Activated CD4-positive, alpha-beta T cell treated with anti-CD3 and anti-CD28 coated beads, Interleukin-2, amount 50 U/mL, for 16 hours (primary cell): ENCODE results near the gene EEF1E1.
"Not testable (repeated sequence)": the region's sequence is repeated elsewhere in the genome, so short reads cannot be mapped to it uniquely, and the experiment has no call there.

ENCODE experiments used
- DNase-seq: peaks from one replicate; pipeline ENCODE4 v3.0.0-alpha.2; 2020

Gene EEF1E1

DNA sequence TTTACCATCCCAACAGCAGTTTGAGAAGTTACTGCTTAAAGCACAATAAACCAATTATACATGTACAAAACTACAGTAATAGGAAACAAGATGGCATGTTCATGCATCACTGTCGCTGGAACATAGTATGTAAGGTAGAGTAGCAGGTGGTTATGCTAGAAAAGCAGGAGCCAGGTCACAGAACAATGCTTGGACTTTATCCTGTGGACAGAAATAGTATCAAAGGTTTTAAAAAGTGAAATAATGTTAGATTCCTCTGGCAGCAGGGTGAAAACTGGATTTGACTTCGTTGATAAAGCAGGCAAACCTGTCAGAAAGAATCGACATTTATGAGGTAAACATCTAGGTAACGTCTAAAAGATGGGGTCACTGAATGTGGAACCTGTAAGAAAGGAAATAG lies 40.6 kb downstream of the EEF1E1 start:
- DNase-seq: no peak

DNA sequence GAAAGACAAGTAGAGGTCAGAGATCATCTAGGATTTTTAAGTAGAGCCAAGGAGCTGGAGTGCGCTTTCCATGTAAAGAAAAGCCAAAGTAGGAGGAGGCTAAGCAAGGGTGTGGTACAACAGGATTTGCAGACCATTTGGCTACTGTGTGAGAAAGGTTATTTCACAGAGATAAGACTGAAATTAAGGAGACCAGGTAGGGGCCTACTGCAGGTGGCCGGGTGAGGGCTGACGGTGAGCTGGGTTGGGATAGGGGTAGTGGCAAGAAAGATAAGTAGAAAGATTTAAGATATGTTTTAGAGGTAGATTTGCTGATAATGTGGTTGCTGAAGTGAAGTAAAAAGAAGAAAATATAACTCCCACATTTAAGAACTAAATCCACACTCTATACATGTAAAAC lies 42.0 kb downstream of the EEF1E1 start:
- no peak for DNase-seq

DNA sequence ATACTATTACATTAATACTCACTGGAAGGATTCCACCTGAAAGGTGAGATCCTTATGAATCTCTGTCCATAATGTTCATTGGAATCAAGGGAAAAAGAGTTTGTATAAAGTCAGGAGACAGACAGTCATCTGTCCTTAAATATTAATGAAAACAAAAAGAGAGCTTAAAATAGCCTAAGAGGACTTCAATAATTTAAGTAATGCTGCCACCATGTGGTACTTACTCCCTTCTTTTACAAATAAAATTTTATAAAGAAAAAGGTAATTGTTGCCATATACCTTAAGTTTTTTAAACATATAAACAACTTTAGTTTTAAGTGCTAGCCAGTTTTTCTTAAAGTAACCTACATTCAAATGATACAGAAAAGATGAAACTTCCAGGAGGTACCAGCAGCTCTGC lies 43.2 kb downstream of the EEF1E1 start:
- no peak for DNase-seq

DNA sequence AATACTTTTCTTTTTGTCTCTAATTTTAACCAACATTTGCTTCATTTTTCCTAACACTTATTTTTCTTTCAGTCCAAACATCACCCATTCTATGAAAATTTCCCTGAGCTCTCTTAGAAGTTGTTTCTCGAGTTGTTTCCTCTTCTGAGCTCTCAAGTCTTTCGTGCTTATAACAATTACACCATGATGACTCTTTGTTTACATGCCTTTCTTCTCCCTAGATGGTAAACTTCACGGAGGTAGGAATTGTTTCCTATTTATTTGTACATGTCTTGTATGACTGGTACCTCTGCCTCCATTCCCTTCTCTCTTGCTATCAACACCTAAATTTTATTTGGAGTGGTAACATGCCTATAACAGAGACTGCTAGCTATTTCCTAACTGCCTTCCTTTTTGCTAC lies 44.6 kb downstream of the EEF1E1 start:
- DNase-seq: no peak

DNA sequence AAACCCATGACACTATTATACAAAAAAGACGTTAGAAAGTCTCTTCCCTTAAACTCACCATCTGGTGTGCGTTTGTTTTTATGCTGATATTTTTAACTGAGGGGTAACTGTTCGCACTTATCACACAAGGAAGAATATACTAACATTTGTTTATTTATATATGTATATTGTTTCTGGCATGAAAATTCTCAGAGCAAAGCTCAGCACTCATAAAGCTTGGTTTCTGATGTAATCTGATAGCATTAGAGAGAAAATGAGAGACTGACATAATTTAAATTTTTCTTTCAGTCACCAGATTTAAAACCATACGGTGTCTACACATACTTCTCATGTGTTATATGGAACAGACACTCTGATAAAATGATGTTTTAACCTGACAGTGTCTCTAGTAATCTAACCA lies 45.1 kb downstream of the EEF1E1 start:
- no peak for DNase-seq

DNA sequence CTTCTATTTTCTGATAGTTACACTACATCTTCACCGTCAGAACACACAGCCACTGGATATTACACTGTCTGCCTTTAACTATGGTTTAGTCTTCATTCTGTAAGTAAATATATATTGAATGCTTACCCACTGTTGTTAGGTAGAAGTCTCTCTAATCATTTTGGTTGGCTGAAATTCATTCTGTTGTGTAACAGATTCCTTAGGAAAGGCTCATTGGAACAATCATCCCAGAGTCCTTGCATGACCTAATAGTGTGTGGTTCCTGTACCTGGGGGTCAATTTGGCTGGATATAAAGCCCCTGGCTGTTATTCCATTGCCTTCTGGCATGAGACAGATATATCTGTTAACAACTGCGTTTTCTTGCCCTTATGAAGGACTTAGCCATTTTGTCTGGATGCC lies 48.1 kb downstream of the EEF1E1 start:
- DNase-seq: no peak

DNA sequence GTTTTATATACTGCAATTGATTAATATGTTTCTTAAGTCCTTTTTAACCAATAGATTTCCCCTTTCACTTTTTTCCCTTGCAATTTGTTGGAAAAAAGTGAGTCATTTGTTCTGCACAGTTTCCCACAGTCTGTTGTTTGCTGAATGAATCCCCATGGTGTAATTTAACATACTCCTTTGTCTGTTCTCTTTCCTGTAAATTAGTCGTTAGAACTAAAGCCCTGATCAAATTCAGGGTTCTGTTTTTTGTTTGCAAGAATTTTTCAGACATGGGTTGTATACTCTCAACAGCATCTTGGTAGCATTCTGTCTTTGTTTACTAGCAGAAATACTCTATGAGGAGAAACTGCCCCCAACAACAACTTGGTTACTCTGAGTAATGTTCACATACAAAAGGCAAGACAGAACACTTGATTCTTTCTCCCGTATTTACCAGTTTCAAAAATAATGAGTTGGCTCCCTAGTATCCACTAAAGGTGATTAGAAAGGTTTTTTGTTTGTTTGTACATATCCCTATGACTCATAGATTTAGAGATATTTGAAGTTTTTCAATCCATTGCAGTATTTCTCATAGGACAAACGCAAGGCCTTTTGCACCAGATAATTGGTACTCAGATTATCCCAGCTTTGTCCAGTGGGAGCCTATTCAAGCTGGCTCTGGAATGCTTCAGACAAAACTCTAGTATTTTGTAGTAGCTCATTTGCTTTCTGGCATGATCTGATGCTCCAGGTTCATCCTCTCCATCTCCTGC lies 54.6 kb downstream of the EEF1E1 start:
- DNase-seq: no peak

DNA sequence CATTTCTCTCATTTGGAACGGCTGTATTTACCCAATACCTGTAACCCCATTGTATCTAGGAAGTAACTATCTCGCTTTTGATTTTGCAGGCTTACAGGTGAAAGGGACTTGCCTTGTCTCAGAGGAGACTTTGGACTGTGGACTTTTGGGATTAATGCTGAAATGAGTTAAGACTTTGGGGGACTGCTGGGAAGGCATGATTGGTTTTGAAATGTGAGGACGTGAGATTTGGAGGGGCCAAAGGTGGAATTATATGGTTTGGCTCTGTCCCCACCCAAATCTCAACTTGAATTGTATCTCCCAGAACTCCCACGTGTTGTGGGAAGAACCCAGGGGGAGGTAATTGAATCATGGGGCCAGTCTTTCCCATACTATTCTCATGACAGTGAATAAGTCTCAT lies 56.6 kb downstream of the EEF1E1 start:
- not testable (repeated sequence) for DNase-seq

DNA sequence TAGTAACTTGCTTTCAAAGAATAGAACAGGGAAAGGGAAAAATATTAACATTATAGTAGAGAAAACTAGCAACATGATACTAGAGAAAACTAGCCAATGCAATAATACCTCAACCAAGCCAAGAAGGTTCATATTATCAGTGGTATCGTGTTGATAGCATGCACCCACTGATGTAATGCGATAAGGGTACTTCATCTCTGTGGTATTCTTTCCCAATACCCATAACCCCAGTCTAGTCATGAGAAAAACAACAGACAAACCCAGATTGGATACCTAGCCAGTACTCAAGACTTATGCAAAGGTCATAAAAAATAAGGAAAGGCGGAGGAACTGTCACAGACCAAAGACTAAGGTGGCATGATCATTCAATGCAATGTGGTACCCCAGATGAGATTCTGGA lies 59.1 kb downstream of the EEF1E1 start:
- no peak for DNase-seq

DNA sequence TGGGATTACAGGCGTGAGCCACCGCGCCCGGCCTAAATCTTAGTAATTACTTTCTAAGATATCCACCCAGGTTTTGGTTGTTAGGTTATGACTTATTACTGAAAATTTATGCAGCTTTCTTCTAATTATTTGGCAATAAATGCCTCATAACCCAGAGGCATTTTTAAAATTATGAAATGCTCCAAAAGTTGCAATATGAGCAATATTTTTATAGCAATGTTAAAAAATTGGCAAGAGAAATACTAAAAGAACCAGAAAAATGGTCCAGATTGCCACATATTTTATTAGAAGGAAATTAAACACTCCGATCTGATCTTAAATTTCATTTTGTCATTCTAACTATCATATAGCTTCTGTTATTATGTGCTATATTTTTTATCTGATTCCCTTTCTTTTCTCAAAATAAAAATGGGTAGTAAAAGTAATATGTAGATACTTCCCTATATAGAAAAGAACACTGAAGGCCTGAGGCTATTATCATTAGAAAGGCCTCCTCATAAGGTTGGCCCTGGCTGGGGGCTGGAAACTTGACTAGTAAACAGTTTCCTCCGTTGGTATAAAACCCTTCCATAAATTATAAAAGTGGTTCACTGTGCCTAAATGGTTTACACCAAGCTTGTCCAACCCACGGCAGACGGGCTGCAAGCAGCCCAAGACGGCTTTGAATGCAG lies 60.3 kb downstream of the EEF1E1 start:
- DNase-seq: no peak

DNA sequence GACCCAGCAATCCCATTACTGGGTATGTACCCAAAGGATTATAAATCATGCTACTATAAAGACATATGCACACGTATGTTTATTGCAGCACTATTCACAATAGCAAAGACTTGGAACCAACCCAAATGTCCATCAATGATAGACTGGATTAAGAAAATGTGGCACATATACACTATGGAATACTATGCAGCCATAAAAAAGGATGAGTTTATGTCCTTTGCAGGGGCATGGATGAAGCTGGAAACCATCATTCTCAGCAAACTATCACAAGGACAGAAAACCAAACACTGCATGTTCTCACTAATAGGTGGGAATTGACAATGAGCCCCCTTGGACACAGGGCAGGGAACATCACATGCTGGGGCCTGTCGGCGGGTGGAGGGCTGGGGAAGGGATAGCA lies 68.2 kb downstream of the EEF1E1 start:
- DNase-seq: not testable (repeated sequence)

DNA sequence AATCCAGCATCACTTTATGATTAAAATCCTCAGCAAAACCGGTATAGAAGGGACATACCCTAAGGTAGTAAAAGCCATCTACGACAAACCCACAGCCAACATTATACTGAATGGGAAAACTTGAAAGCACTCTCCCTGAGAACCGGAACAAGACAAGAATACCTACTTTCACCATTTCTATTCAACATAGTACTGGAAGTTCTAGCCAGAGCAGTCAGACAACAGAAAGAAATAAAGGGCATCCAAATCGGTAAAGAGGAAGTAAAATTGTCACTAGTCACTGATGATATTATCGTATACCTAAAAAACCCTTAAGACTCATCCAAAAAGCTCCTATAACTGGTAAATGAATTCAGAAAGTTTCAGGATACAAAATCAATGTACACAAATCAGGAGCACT lies 71.4 kb downstream of the EEF1E1 start:
- DNase-seq: no peak
